ENCODE results near the gene NR3C2. TPM values are rescaled to one million over a fixed set of nuclear protein-coding genes. Genes with fewer than 3 reads are reported as not detected.

Gene NR3C2
- total RNA-seq, 2 donors from 2014 or later: 0.44 to 0.82 TPM

DNA sequence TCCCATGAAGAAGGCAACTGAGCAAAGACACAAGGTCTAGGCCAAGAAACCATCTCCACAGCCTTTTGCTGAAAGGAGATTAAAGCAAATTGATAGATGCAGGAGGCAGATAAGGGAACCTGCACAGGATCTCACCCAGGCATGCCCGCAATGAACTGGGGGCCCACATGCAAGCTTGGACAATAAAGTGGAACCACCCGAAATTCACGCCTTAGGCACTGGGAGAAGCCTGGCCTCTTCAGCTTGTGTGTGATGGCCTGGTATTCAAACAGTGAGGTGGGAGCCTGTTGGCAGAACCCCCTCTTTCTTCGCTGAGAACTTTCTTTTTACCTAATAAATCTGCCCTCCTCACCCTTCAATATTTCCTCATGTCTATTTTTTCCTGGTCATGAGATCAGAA, 213.2 kb downstream of the NR3C2 start:
- Mint-ChIP-seq H3K4me3 (no peak overlapping the region), H3K27me3 (ENCODE audit: insufficient read depth) (no peaks in the 10 kb centered on the region), H3K36me3 (ENCODE audit: low read depth) (no peaks in the 10 kb centered on the region), H3K27ac (no peak overlapping the region), H3K9me3 (no peaks in the 10 kb centered on the region), H3K4me1 (peaks cover 17% of the 10 kb centered on the region)
- Histone ChIP-seq H3K9me3 (ENCODE audit: control insufficient read depth, low read length) (peaks cover 8% of the 10 kb centered on the region), H3K4me3 (ENCODE audit: low read length) (no peak overlapping the region), H3K36me3 (ENCODE audit: control insufficient read depth, insufficient read depth, low read length) (no peaks in the 10 kb centered on the region), H3K4me1 (ENCODE audit: control insufficient read depth, insufficient read depth, low read length) (peaks cover 8% of the 10 kb centered on the region), H3K27ac (ENCODE audit: low read depth, low read length) (no peak overlapping the region), H3K27me3 (ENCODE audit: control insufficient read depth, insufficient read depth, low read length, poor library complexity, severe bottlenecking) (no peaks in the 10 kb centered on the region), H3K9ac (ENCODE audit: extremely low read depth, low read length, poor library complexity, severe bottlenecking) (no peak overlapping the region)
- no peak for TF ChIP-seq CTCF (conservative IDR thresholded peaks at IDR 0.05)
- 93 to 94% methylated on average over 2 to 4 of the region's 4 CpGs for WGBS, 2 experiments (ENCODE audit: insufficient coverage in 1 of 2, insufficient read length in 1 of 2)
- no peak for DNase-seq

- TF ChIP-seq CTCF (conservative IDR thresholded peaks at IDR 0.05): no peak
- peaks cover 4% of the 10 kb centered on the region for H3K9me3 ChIP-seq (ENCODE audit: control insufficient read depth, low read length)
- H3K27me3 ChIP-seq (ENCODE audit: control insufficient read depth, insufficient read depth, low read length, poor library complexity, severe bottlenecking): no peaks in the 10 kb centered on the region
- no peak overlapping the region for H3K4me3 ChIP-seq (ENCODE audit: low read length)
- H3K36me3 ChIP-seq (ENCODE audit: control insufficient read depth, insufficient read depth, low read length): no peaks in the 10 kb centered on the region
- H3K9ac ChIP-seq (ENCODE audit: extremely low read depth, low read length, poor library complexity, severe bottlenecking): no peak overlapping the region
- DNase-seq: no peak
- H3K4me1 Mint-ChIP-seq: peaks cover 17% of the 10 kb centered on the region
- no peaks in the 10 kb centered on the region for H3K27me3 Mint-ChIP-seq (ENCODE audit: insufficient read depth)
- peaks cover 8% of the 10 kb centered on the region for H3K4me1 ChIP-seq (ENCODE audit: control insufficient read depth, insufficient read depth, low read length)
- 85 to 93% methylated on average over 4 to 5 of the region's 5 CpGs for WGBS, 2 experiments (ENCODE audit: insufficient coverage in 1 of 2, insufficient read length in 1 of 2)
- H3K9me3 Mint-ChIP-seq: no peaks in the 10 kb centered on the region
- no peak overlapping the region for H3K27ac ChIP-seq (ENCODE audit: low read depth, low read length)
- H3K36me3 Mint-ChIP-seq (ENCODE audit: low read depth): no peaks in the 10 kb centered on the region
- H3K4me3 Mint-ChIP-seq: no peak overlapping the region
- no peak overlapping the region for H3K27ac Mint-ChIP-seq
Measured at GRCh38 chr4:148227147-148227546, 215.1 kb downstream of the NR3C2 start.

DNA sequence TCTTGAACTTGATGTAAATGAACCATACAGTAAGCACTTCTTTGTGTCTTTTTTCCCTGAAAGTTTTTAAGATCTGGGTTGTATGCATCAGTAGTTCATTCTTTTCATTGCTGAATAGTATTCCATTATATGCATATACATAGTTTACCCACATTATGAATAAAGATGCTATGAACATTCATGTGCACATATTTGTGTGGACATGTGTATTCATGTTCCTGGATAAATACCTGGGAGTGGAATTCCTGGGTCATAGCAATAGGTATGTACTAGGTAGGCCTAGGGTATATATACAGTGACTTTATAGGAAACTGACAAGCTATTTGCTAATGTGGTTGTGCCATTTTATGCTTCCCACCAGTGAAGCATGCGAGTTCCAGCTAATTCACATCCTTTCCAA, 215.9 kb downstream of the NR3C2 start:
- peaks cover 17% of the 10 kb centered on the region for H3K4me1 Mint-ChIP-seq
- H3K27ac Mint-ChIP-seq: no peak overlapping the region
- Histone ChIP-seq H3K36me3 (ENCODE audit: control insufficient read depth, insufficient read depth, low read length) (no peaks in the 10 kb centered on the region), H3K4me1 (ENCODE audit: control insufficient read depth, insufficient read depth, low read length) (peaks cover 8% of the 10 kb centered on the region), H3K4me3 (ENCODE audit: low read length) (no peak overlapping the region), H3K27ac (ENCODE audit: low read depth, low read length) (no peak overlapping the region), H3K27me3 (ENCODE audit: control insufficient read depth, insufficient read depth, low read length, poor library complexity, severe bottlenecking) (no peaks in the 10 kb centered on the region), H3K9ac (ENCODE audit: extremely low read depth, low read length, poor library complexity, severe bottlenecking) (no peak overlapping the region), H3K9me3 (ENCODE audit: control insufficient read depth, low read length) (no peaks in the 10 kb centered on the region)
- 94% methylated on average over 1 of the region's 1 CpG; no CpG with 5 or more reads in 1 of the 2 experiments for WGBS, 2 experiments (ENCODE audit: insufficient coverage in 1 of 2, insufficient read length in 1 of 2)
- no peaks in the 10 kb centered on the region for H3K27me3 Mint-ChIP-seq (ENCODE audit: insufficient read depth)
- no peak for TF ChIP-seq CTCF (conservative IDR thresholded peaks at IDR 0.05)
- H3K36me3 Mint-ChIP-seq (ENCODE audit: low read depth): no peaks in the 10 kb centered on the region
- no peaks in the 10 kb centered on the region for H3K9me3 Mint-ChIP-seq
- no peak overlapping the region for H3K4me3 Mint-ChIP-seq
- no peak for DNase-seq
